ENCODE data around the gene AHSP. TPM values are rescaled to one million over a fixed set of nuclear protein-coding genes. Genes with fewer than 3 reads are reported as not detected.

Gene AHSP
- total and polyA plus RNA-seq, 10 of the 15 experiments (the other 5 are each of a cell fraction or from before 2014, with no cell fraction given): not detected

- TF ChIP-seq CUX1 (IDR thresholded peaks at IDR 0.05; ENCODE audit: insufficient replicate concordance, low read depth, low read length) (no peak), NBN (IDR thresholded peaks at IDR 0.05) (0 out of 2 replicates have a peak, but pooled peaks have one; percentile 38), NR2C2 (IDR thresholded peaks at IDR 0.05; ENCODE audit: borderline replicate concordance, control insufficient read depth, insufficient read length, low read depth) (no peak), PAX8 (IDR thresholded peaks at IDR 0.05) (no peak), RUNX3 (IDR thresholded peaks at IDR 0.05; ENCODE audit: low read length) (peak; percentile 90), HDAC6 (IDR thresholded peaks at IDR 0.05; ENCODE audit: unreplicated experiment) (no peak), E4F1 (IDR thresholded peaks at IDR 0.05; ENCODE audit: borderline replicate concordance, partially characterized antibody) (no peak), KLF5 (IDR thresholded peaks at IDR 0.05; ENCODE audit: partially characterized antibody) (no peak), IKZF1 (conservative IDR thresholded peaks at IDR 0.05) (peak; percentile 79), MTA3 (IDR thresholded peaks at IDR 0.05; ENCODE audit: borderline replicate concordance, low read length) (peak; percentile 29; the same call in 1 of the 2 replicates), CEBPB (IDR thresholded peaks at IDR 0.05; ENCODE audit: borderline replicate concordance in 1 of 2, low read depth in 2 of 2, low read length in 2 of 2) (no peak), ZNF274 (IDR thresholded peaks at IDR 0.05; ENCODE audit: insufficient read depth, insufficient read length) (no peak), MEF2A (IDR thresholded peaks at IDR 0.05; ENCODE audit: insufficient read depth, low read depth, low read length) (0 out of 2 replicates have a peak, but pooled peaks have one; percentile 28), ELK1 (IDR thresholded peaks at IDR 0.05; ENCODE audit: low read depth, low read length) (no peak), ATF2 (IDR thresholded peaks at IDR 0.05; ENCODE audit: low read length) (peak; percentile 47; the same call in 1 of the 2 replicates), ASH2L (IDR thresholded peaks at IDR 0.05; ENCODE audit: borderline replicate concordance, low read depth) (no peak), SUZ12 (IDR thresholded peaks at IDR 0.05; ENCODE audit: unreplicated experiment) (no peak), MYB (IDR thresholded peaks at IDR 0.05; ENCODE audit: borderline replicate concordance, low read depth, low read length) (no peak), CREB1 (IDR thresholded peaks at IDR 0.05; ENCODE audit: low read depth) (0 out of 2 replicates have a peak, but pooled peaks have one; percentile 7), HCFC1 (IDR thresholded peaks at IDR 0.05; ENCODE audit: low read length) (no peak), TBL1XR1 (IDR thresholded peaks at IDR 0.05; ENCODE audit: low read depth, low read length) (no peak), ZZZ3 (IDR thresholded peaks at IDR 0.05; ENCODE audit: control insufficient read depth, insufficient read length, low read depth) (no peak)
Observed at GRCh38 chr16:31505483-31505882, 22.2 kb upstream of the AHSP start (continued).

Measured in GM12878 (cell line).